Sigmoid colon (tissue), 4 donors: ENCODE data around the gene P2RX4.

Experiments used
- CTCF ChIP-seq, 4 experiments: fragments of 450-650 bp in 3 of 4; fragments of 200-600 bp in 1 of 4; IDR thresholded peaks; one replicate each; pipeline ENCODE4 v1.5.1; 2016 to 2019; ENCODE audit warnings: antibody characterized with exemption in 4 of 4, mild to moderate bottlenecking in 3 of 4, moderate library complexity in 2 of 4
- EP300 ChIP-seq, 4 donors: sonication (generic); formaldehyde crosslinking; IDR thresholded peaks; one replicate each; pipeline ENCODE4 v1.6.1; 2017; ENCODE audit warnings: antibody characterized with exemption in 4 of 4
- POLR2A ChIP-seq, 2 donors: fragments of 450-650 bp; IDR thresholded peaks; one replicate each; pipeline ENCODE4 v1.6.1; 2016; ENCODE audit warnings: antibody characterized with exemption in 2 of 2, mild to moderate bottlenecking in 2 of 2, moderate library complexity in 2 of 2
- POLR2AphosphoS5 ChIP-seq, 4 donors: sonication (generic); formaldehyde crosslinking; IDR thresholded peaks; one replicate each; pipeline ENCODE4 v1.6.1; 2017; ENCODE audit warnings: antibody characterized with exemption in 4 of 4

GRCh38 chr12:121259074-121259473 lies 49.1 kb downstream of the P2RX4 start:
- TF ChIP-seq CTCF (IDR thresholded peaks at IDR 0.05) (no peak), POLR2AphosphoS5 (IDR thresholded peaks at IDR 0.05) (no peak), POLR2A (IDR thresholded peaks at IDR 0.05) (no peak), EP300 (IDR thresholded peaks at IDR 0.05) (no peak)
